Sigmoid colon (tissue), 4 donors: ENCODE results near the gene REPS2.

Source experiments
- POLR2A ChIP-seq, 2 donors: fragments of 450-650 bp; IDR thresholded peaks; one replicate each; pipeline ENCODE4 v1.6.1; 2016; ENCODE audit warnings: antibody characterized with exemption in 2 of 2, mild to moderate bottlenecking in 2 of 2, moderate library complexity in 2 of 2
- POLR2AphosphoS5 ChIP-seq, 4 donors: sonication (generic); formaldehyde crosslinking; IDR thresholded peaks; one replicate each; pipeline ENCODE4 v1.6.1; 2017; ENCODE audit warnings: antibody characterized with exemption in 4 of 4
- TF ChIP-seq, protein P1 (sequence below), 4 experiments: fragments of 450-650 bp in 3 of 4; fragments of 200-600 bp in 1 of 4; IDR thresholded peaks; one replicate each; pipeline ENCODE4 v1.5.1; 2016 to 2019; ENCODE audit warnings: antibody characterized with exemption in 4 of 4, mild to moderate bottlenecking in 3 of 4, moderate library complexity in 2 of 4

DNA sequence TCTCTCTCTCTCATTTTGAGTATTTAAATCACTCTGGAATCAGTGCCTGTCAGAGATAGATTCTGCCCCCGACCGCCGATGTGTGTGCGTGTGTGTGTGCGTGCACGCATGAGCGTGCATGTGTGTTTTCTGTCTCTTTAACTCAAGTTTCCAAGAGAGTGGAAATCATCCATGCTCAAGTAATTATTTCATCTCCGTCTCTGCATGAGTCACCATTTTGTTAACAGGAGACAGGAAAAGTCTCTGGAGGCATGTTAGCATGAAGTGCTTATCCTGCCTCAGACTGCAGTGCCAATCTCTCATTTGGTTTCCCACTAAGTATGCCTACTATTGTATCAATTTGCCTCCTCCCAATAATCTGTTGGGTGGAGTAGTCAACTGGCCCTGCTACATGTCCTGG is 245.6 kb downstream of the REPS2 start:
- TF ChIP-seq, protein P1, sequence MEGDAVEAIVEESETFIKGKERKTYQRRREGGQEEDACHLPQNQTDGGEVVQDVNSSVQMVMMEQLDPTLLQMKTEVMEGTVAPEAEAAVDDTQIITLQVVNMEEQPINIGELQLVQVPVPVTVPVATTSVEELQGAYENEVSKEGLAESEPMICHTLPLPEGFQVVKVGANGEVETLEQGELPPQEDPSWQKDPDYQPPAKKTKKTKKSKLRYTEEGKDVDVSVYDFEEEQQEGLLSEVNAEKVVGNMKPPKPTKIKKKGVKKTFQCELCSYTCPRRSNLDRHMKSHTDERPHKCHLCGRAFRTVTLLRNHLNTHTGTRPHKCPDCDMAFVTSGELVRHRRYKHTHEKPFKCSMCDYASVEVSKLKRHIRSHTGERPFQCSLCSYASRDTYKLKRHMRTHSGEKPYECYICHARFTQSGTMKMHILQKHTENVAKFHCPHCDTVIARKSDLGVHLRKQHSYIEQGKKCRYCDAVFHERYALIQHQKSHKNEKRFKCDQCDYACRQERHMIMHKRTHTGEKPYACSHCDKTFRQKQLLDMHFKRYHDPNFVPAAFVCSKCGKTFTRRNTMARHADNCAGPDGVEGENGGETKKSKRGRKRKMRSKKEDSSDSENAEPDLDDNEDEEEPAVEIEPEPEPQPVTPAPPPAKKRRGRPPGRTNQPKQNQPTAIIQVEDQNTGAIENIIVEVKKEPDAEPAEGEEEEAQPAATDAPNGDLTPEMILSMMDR (IDR thresholded peaks at IDR 0.05), result no peak
- TF ChIP-seq POLR2A (IDR thresholded peaks at IDR 0.05) (no peak), POLR2AphosphoS5 (IDR thresholded peaks at IDR 0.05) (no peak)
